ENCODE measurements around the gene NR1H3.

Gene NR1H3

GRCh38 chr11:47242596-47243192 is 15.1 kb upstream of the NR1H3 start:
- H3K9ac ChIP-seq (ENCODE audit: low read length in 5 of 5): no peak overlapping the region

DNA sequence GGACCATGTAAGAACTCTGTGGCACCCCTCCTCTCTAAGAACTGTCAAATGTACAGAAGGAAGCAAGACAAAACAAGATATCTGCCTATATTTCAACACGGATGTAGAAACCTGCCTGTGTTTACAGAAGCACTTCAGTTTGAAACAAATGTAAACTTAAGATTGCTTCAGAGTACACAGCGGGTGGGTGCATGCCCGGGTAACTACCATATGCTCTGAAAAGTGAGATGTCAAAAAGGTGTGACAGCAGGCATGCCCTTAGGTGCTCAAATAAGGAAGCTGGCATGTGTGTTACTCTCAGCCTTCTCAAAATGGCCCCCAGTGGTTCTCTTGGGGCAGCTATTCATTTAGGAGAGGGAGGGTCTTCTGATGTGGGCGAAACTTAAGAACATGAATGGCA is 14.3 kb upstream of the NR1H3 start:
- Histone ChIP-seq H3K4me1 (ENCODE audit: control insufficient read depth in 5 of 5, insufficient read depth in 5 of 5, low read length in 5 of 5) (peaks cover 19 to 36% (median 27%) of the 10 kb centered on the region in 5 donors), H3K27me3 (ENCODE audit: control insufficient read depth in 5 of 5, insufficient read depth in 4 of 5, low read length in 5 of 5) (no peaks in the 10 kb centered on the region), H3K9ac (ENCODE audit: low read length in 5 of 5) (peak overlapping the region in 1 of 5 donors; percentile 21), H3K9me3 (ENCODE audit: control insufficient read depth in 5 of 5, low read length in 5 of 5) (no peaks in the 10 kb centered on the region), H3K36me3 (ENCODE audit: control insufficient read depth in 5 of 5, insufficient read depth in 5 of 5, low read length in 5 of 5) (peaks cover 0 to 75% (median 62%) of the 10 kb centered on the region in 5 donors), H3K27ac (ENCODE audit: low read depth, low read length) (no peak overlapping the region), H3K4me3 (ENCODE audit: low read depth in 1 of 5, low read length in 5 of 5) (no peak overlapping the region)

More at GRCh38 chr11:47242596-47243192, 15.1 kb upstream of the NR1H3 start:
- Histone ChIP-seq H3K9me3 (ENCODE audit: control insufficient read depth in 5 of 5, low read length in 5 of 5) (no peaks in the 10 kb centered on the region), H3K27me3 (ENCODE audit: control insufficient read depth in 5 of 5, insufficient read depth in 4 of 5, low read length in 5 of 5) (no peaks in the 10 kb centered on the region), H3K4me3 (ENCODE audit: low read depth in 1 of 5, low read length in 5 of 5) (no peak overlapping the region), H3K36me3 (ENCODE audit: control insufficient read depth in 5 of 5, insufficient read depth in 5 of 5, low read length in 5 of 5) (peaks cover 0 to 75% (median 62%) of the 10 kb centered on the region in 5 donors), H3K4me1 (ENCODE audit: control insufficient read depth in 5 of 5, insufficient read depth in 5 of 5, low read length in 5 of 5) (peaks cover 11 to 35% (median 26%) of the 10 kb centered on the region in 5 donors), H3K27ac (ENCODE audit: low read depth, low read length) (no peak overlapping the region)

- Histone ChIP-seq H3K9ac (ENCODE audit: low read length in 5 of 5) (no peak overlapping the region), H3K4me1 (ENCODE audit: control insufficient read depth in 5 of 5, insufficient read depth in 5 of 5, low read length in 5 of 5) (peaks cover 19 to 43% (median 33%) of the 10 kb centered on the region in 5 donors), H3K27me3 (ENCODE audit: control insufficient read depth in 5 of 5, insufficient read depth in 4 of 5, low read length in 5 of 5) (no peaks in the 10 kb centered on the region), H3K27ac (ENCODE audit: low read depth, low read length) (peak overlapping the region; percentile 44), H3K9me3 (ENCODE audit: control insufficient read depth in 5 of 5, low read length in 5 of 5) (no peaks in the 10 kb centered on the region), H3K4me3 (ENCODE audit: low read depth in 1 of 5, low read length in 5 of 5) (no peak overlapping the region), H3K36me3 (ENCODE audit: control insufficient read depth in 5 of 5, insufficient read depth in 5 of 5, low read length in 5 of 5) (peaks cover 0 to 65% (median 52%) of the 10 kb centered on the region in 5 donors)
These were observed 13.1 kb upstream of the NR1H3 start for GRCh38 chr11:47244448-47245350.

DNA sequence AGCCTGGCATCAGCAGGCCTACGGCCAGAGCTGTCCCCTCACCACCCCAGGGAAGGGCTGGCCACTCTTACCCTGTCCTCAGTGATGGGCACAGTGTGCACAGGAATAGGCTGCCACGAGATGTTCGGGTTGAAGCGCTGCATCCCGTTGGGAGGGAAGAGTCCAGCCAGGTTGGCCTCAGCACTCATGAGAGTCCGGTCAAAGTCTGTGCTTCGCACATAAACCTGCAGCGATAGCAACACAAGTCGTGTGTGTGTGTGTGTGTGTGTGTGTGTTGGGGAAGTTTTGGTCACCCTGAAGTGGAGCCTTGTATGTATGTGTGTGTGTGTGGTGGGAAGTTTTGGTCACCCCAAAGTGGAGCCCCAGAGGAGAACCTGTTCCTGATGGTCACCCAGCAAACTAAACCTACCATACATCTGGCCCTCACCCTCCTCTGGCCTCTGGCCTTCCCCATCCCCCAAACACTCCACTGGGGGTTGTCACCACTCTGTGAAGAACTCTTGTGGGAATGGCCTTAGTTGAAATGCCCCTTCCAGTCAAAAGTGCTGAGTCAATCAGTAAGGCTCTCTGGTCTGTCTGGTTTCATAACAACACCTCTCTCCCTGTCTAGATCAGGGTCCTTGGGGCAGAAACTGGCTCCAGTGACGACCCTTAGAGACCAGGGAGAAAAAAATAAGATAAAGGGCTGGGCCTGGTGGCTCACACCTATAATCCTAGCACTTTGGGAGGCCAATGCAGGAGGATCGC is 12.0 kb upstream of the NR1H3 start:
- Histone ChIP-seq H3K4me1 (ENCODE audit: control insufficient read depth in 5 of 5, insufficient read depth in 5 of 5, low read length in 5 of 5) (peaks cover 19 to 43% (median 33%) of the 10 kb centered on the region in 5 donors), H3K36me3 (ENCODE audit: control insufficient read depth in 5 of 5, insufficient read depth in 5 of 5, low read length in 5 of 5) (peaks cover 0 to 56% (median 44%) of the 10 kb centered on the region in 5 donors), H3K27ac (ENCODE audit: low read depth, low read length) (peak overlapping the region; percentile 44), H3K27me3 (ENCODE audit: control insufficient read depth in 5 of 5, insufficient read depth in 4 of 5, low read length in 5 of 5) (no peaks in the 10 kb centered on the region), H3K9me3 (ENCODE audit: control insufficient read depth in 5 of 5, low read length in 5 of 5) (no peaks in the 10 kb centered on the region), H3K9ac (ENCODE audit: low read length in 5 of 5) (no peak overlapping the region), H3K4me3 (ENCODE audit: low read depth in 1 of 5, low read length in 5 of 5) (no peak overlapping the region)

DNA sequence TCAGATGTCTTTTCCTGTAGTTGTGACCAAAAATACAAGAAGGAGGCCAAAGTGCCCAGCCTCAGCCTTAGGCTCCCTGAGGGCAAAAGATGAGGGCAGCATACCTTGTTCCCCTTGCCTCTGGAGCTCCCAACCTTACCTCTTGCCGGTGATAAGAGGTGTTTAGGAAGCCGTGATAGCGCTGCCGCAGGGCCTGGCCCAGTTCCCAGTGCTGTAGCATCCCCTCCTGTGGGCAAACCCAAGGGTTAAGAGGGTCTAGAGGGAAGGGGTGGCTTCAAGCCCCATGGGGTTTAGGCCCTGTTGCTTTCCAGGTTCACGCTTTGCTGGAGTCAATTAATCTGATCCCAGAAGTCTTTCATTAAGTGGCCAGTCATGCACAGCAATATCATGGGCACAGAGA is 10.3 kb upstream of the NR1H3 start:
- no peaks in the 10 kb centered on the region for H3K9me3 ChIP-seq (ENCODE audit: control insufficient read depth in 5 of 5, low read length in 5 of 5)
- H3K27ac ChIP-seq (ENCODE audit: low read depth, low read length): peak overlapping the region; percentile 86
- no peaks in the 10 kb centered on the region for H3K27me3 ChIP-seq (ENCODE audit: control insufficient read depth in 5 of 5, insufficient read depth in 4 of 5, low read length in 5 of 5)
- H3K4me1 ChIP-seq (ENCODE audit: control insufficient read depth in 5 of 5, insufficient read depth in 5 of 5, low read length in 5 of 5): peaks cover 19 to 43% (median 33%) of the 10 kb centered on the region in 5 donors
- H3K4me3 ChIP-seq (ENCODE audit: low read depth in 1 of 5, low read length in 5 of 5): peak overlapping the region; percentile 76 to 99 (median 98)
- peaks cover 0 to 40% (median 30%) of the 10 kb centered on the region in 5 donors for H3K36me3 ChIP-seq (ENCODE audit: control insufficient read depth in 5 of 5, insufficient read depth in 5 of 5, low read length in 5 of 5)
- H3K9ac ChIP-seq (ENCODE audit: low read length in 5 of 5): peak overlapping the region in 2 of 5 donors; percentile 16 to 72

DNA sequence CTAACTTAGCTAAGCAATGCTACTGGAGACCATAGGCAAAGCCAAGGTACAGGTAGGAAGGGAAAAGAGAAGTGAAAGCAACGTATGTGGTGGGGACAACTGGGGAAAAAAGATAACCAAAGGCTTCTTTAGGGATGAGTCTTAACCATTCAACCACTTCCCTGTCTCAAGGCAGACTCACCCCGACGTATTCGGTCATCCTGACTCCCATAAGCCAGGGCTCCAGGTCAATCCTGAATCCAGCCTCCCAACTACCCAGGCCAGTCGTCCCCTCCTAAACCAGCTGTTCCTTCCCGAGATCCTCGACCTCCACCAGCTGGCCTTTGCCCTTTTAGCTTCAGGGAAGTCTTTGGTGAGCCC is 9.5 kb upstream of the NR1H3 start:
- Histone ChIP-seq H3K27me3 (ENCODE audit: control insufficient read depth in 5 of 5, insufficient read depth in 4 of 5, low read length in 5 of 5) (no peaks in the 10 kb centered on the region), H3K9me3 (ENCODE audit: control insufficient read depth in 5 of 5, low read length in 5 of 5) (no peaks in the 10 kb centered on the region), H3K4me1 (ENCODE audit: control insufficient read depth in 5 of 5, insufficient read depth in 5 of 5, low read length in 5 of 5) (peaks cover 19 to 48% (median 34%) of the 10 kb centered on the region in 5 donors), H3K27ac (ENCODE audit: low read depth, low read length) (peak overlapping the region; percentile 86), H3K9ac (ENCODE audit: low read length in 5 of 5) (peak overlapping the region; percentile 72 to 89 (median 82)), H3K36me3 (ENCODE audit: control insufficient read depth in 5 of 5, insufficient read depth in 5 of 5, low read length in 5 of 5) (peaks cover 0 to 32% (median 22%) of the 10 kb centered on the region in 5 donors), H3K4me3 (ENCODE audit: low read depth in 1 of 5, low read length in 5 of 5) (peak overlapping the region; percentile 76 to 99 (median 98))

GRCh38 chr11:47248664-47249377 is 9.0 kb upstream of the NR1H3 start, which contains the start of gene ACP2:
Gene ACP2 (minus strand): TSS chr11:47248814. CDS start chr11:47248789, 25 bp downstream.
- Histone ChIP-seq H3K36me3 (ENCODE audit: control insufficient read depth in 5 of 5, insufficient read depth in 5 of 5, low read length in 5 of 5) (peaks cover 0 to 27% (median 19%) of the 10 kb centered on the region in 5 donors), H3K4me3 (ENCODE audit: low read depth in 1 of 5, low read length in 5 of 5) (peak within 1 kb of the TSS; percentile 76 to 99 (median 98)), H3K9me3 (ENCODE audit: control insufficient read depth in 5 of 5, low read length in 5 of 5) (no peaks in the 10 kb centered on the region), H3K27ac (ENCODE audit: low read depth, low read length) (peak within 1 kb of the TSS; percentile 86), H3K4me1 (ENCODE audit: control insufficient read depth in 5 of 5, insufficient read depth in 5 of 5, low read length in 5 of 5) (peaks cover 19 to 53% (median 40%) of the 10 kb centered on the region in 5 donors), H3K9ac (ENCODE audit: low read length in 5 of 5) (peak within 1 kb of the TSS; percentile 72 to 89 (median 82)), H3K27me3 (ENCODE audit: control insufficient read depth in 5 of 5, insufficient read depth in 4 of 5, low read length in 5 of 5) (no peaks in the 10 kb centered on the region)

- peak overlapping the region; percentile 76 to 99 (median 98) for H3K4me3 ChIP-seq (ENCODE audit: low read depth in 1 of 5, low read length in 5 of 5)
- peaks cover 22 to 58% (median 45%) of the 10 kb centered on the region in 5 donors for H3K4me1 ChIP-seq (ENCODE audit: control insufficient read depth in 5 of 5, insufficient read depth in 5 of 5, low read length in 5 of 5)
- peak overlapping the region in 3 of 5 donors; percentile 72 to 89 (median 82) for H3K9ac ChIP-seq (ENCODE audit: low read length in 5 of 5)
- peak overlapping the region; percentile 86 for H3K27ac ChIP-seq (ENCODE audit: low read depth, low read length)
- peaks cover 0 to 25% (median 16%) of the 10 kb centered on the region in 5 donors for H3K36me3 ChIP-seq (ENCODE audit: control insufficient read depth in 5 of 5, insufficient read depth in 5 of 5, low read length in 5 of 5)
- no peaks in the 10 kb centered on the region for H3K9me3 ChIP-seq (ENCODE audit: control insufficient read depth in 5 of 5, low read length in 5 of 5)
- H3K27me3 ChIP-seq (ENCODE audit: control insufficient read depth in 5 of 5, insufficient read depth in 4 of 5, low read length in 5 of 5): no peaks in the 10 kb centered on the region
These were observed 8.4 kb upstream of the NR1H3 start for GRCh38 chr11:47249378-47249715.

DNA sequence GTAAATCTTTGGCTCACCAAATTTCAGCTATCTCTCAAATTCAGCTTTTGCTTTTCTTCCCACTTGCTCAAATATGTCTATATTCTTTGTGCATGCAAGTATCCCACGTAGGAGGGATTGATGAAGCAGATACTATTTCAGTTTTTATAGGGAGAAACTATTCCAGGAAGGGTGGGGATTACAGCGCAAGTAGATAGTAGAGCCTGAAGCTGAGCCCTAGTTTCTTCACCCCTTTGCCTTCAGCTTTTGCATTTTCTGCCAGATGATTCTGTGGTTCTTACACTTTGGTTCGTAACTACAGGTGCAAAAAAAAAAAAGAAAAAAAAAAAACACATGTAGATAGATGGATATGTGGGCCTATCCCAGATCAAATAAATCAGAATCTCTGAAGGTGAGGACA is 6.0 kb upstream of the NR1H3 start:
- Histone ChIP-seq H3K36me3 (ENCODE audit: control insufficient read depth in 5 of 5, insufficient read depth in 5 of 5, low read length in 5 of 5) (peaks cover 0 to 8% (median 0%) of the 10 kb centered on the region in 5 donors), H3K27me3 (ENCODE audit: control insufficient read depth in 5 of 5, insufficient read depth in 4 of 5, low read length in 5 of 5) (no peaks in the 10 kb centered on the region), H3K4me3 (ENCODE audit: low read depth in 1 of 5, low read length in 5 of 5) (no peak overlapping the region), H3K27ac (ENCODE audit: low read depth, low read length) (no peak overlapping the region), H3K9me3 (ENCODE audit: control insufficient read depth in 5 of 5, low read length in 5 of 5) (no peaks in the 10 kb centered on the region), H3K4me1 (ENCODE audit: control insufficient read depth in 5 of 5, insufficient read depth in 5 of 5, low read length in 5 of 5) (peaks cover 31 to 67% (median 61%) of the 10 kb centered on the region in 5 donors), H3K9ac (ENCODE audit: low read length in 5 of 5) (no peak overlapping the region)
